ENCODE results near the gene FAM186B.

FAM186B gene

GRCh38 chr12:49537752-49538509 lies 67.5 kb downstream of the FAM186B start:
- DNase-seq (ENCODE audit: low spot score), result peak; percentile 50
